ENCODE measurements around the gene CAMK2B. TPM values are rescaled to one million over a fixed set of nuclear protein-coding genes. Genes with fewer than 3 reads are reported as not detected.

The CAMK2B gene
- total RNA-seq, 1 donor from 2014 or later = 0.09 TPM

GRCh38 chr7:44266526-44266925 is 58.9 kb downstream of the CAMK2B start:
- Histone ChIP-seq H3K4me2 (no peak overlapping the region), H3K9me3 (ENCODE audit: low read depth) (no peaks in the 10 kb centered on the region), H3K9ac (no peak overlapping the region), H2AFZ (replicated peaks) (no peak overlapping the region), H4K20me1 (ENCODE audit: low read depth) (no peaks in the 10 kb centered on the region), H3K36me3 (no peaks in the 10 kb centered on the region), H3K27me3 (no peaks in the 10 kb centered on the region), H3K79me2 (ENCODE audit: low read depth) (no peaks in the 10 kb centered on the region), H3F3A (ENCODE audit: low read depth) (no peaks in the 10 kb centered on the region), H3K27ac (no peak overlapping the region), H3K4me3 (no peak overlapping the region), H3K4me1 (peaks cover 11% of the 10 kb centered on the region)
- DNase-seq (ENCODE audit: low spot score) = no peak
- H3K4me3 Mint-ChIP-seq = no peak overlapping the region
- H3K27me3 Mint-ChIP-seq (ENCODE audit: insufficient read depth, low read depth) = peaks cover 5% of the 10 kb centered on the region
- peaks cover 8% of the 10 kb centered on the region for H3K4me1 Mint-ChIP-seq
- H3K9me3 Mint-ChIP-seq = no peaks in the 10 kb centered on the region
- no peak for TF ChIP-seq EZH2 (IDR thresholded peaks at IDR 0.05)
- TF ChIP-seq, protein P1, sequence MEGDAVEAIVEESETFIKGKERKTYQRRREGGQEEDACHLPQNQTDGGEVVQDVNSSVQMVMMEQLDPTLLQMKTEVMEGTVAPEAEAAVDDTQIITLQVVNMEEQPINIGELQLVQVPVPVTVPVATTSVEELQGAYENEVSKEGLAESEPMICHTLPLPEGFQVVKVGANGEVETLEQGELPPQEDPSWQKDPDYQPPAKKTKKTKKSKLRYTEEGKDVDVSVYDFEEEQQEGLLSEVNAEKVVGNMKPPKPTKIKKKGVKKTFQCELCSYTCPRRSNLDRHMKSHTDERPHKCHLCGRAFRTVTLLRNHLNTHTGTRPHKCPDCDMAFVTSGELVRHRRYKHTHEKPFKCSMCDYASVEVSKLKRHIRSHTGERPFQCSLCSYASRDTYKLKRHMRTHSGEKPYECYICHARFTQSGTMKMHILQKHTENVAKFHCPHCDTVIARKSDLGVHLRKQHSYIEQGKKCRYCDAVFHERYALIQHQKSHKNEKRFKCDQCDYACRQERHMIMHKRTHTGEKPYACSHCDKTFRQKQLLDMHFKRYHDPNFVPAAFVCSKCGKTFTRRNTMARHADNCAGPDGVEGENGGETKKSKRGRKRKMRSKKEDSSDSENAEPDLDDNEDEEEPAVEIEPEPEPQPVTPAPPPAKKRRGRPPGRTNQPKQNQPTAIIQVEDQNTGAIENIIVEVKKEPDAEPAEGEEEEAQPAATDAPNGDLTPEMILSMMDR (IDR thresholded peaks at IDR 0.05) = no peak
- no peak for TF ChIP-seq EZH2phosphoT487 (IDR thresholded peaks at IDR 0.05)
- no peak overlapping the region for H3K27ac Mint-ChIP-seq
- no peaks in the 10 kb centered on the region for H3K36me3 Mint-ChIP-seq

DNA sequence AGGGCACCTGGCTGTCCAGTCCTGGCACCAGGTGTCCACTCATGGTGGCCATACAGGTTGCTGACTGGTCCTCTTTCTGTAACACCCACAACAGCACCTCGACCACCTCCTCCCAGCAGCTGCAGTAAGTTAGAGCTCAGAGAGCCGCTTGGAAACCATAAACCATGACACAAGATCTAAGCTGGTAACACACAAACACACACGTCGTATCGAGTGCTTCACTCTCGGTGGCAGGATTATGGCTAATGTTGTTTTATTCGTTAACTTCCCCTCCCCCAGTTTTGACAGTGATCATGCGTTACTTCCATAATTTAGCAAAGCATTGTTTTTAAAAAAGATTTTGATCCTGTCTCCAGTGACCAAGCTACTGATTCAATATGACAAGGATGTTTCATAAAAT is 59.7 kb downstream of the CAMK2B start:
- Histone ChIP-seq H3K9ac (no peak overlapping the region), H3K27me3 (no peaks in the 10 kb centered on the region), H3K79me2 (ENCODE audit: low read depth) (no peaks in the 10 kb centered on the region), H3F3A (ENCODE audit: low read depth) (no peaks in the 10 kb centered on the region), H4K20me1 (ENCODE audit: low read depth) (no peaks in the 10 kb centered on the region), H3K4me1 (peaks cover 11% of the 10 kb centered on the region), H2AFZ (replicated peaks) (no peak overlapping the region), H3K36me3 (no peaks in the 10 kb centered on the region), H3K9me3 (ENCODE audit: low read depth) (no peaks in the 10 kb centered on the region), H3K4me2 (no peak overlapping the region), H3K27ac (no peak overlapping the region), H3K4me3 (no peak overlapping the region)
- Mint-ChIP-seq H3K9me3 (no peaks in the 10 kb centered on the region), H3K27ac (no peak overlapping the region), H3K27me3 (ENCODE audit: insufficient read depth, low read depth) (peaks cover 3% of the 10 kb centered on the region), H3K4me1 (peaks cover 8% of the 10 kb centered on the region), H3K36me3 (no peaks in the 10 kb centered on the region), H3K4me3 (no peak overlapping the region)
- no peak for DNase-seq (ENCODE audit: low spot score)
- TF ChIP-seq EZH2phosphoT487 (IDR thresholded peaks at IDR 0.05) (no peak), EZH2 (IDR thresholded peaks at IDR 0.05) (no peak)

DNA sequence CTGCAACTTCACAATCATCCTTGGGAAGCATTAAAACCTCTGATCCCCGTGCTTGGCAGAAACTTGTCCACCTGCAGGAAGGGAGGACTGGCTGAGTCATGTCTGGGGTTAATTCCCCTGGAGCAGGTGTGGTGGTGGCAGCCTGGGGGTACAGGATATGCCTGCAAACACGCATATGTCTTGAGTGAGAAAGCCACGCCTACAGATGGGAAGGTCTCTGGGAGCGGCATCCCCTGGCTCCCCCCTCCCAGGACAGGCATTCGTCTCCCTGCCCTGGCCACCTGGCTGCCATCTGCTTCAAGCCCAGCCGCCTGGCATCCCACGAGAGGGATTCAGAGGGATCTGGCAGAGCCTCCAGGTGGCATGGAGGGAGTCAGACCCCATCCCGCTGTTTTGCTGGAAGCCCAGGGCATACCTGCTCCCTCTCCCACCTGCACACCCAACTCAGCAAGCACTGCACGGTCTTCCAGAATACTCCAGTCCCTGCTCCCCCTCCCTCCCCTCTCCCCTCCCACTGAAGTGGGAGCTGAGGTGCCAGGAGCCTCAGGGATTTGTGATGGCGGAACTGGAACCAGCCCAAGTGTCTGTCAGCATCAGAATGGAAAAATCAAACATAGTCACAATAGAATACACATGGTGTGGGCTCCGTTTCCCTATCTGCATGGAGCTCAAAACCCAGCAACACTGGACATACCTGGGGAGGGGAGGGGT is 61.0 kb downstream of the CAMK2B start:
- Mint-ChIP-seq H3K27ac (no peak overlapping the region), H3K27me3 (ENCODE audit: insufficient read depth, low read depth) (peaks cover 8% of the 10 kb centered on the region), H3K4me3 (no peak overlapping the region), H3K9me3 (no peaks in the 10 kb centered on the region), H3K36me3 (no peaks in the 10 kb centered on the region), H3K4me1 (peaks cover 13% of the 10 kb centered on the region)
- Histone ChIP-seq H3K27me3 (no peaks in the 10 kb centered on the region), H3K79me2 (ENCODE audit: low read depth) (no peaks in the 10 kb centered on the region), H3K4me1 (peaks cover 11% of the 10 kb centered on the region), H3K36me3 (no peaks in the 10 kb centered on the region), H3K27ac (no peak overlapping the region), H2AFZ (replicated peaks) (no peak overlapping the region), H4K20me1 (ENCODE audit: low read depth) (no peaks in the 10 kb centered on the region), H3F3A (ENCODE audit: low read depth) (no peaks in the 10 kb centered on the region), H3K4me2 (no peak overlapping the region), H3K9me3 (ENCODE audit: low read depth) (no peaks in the 10 kb centered on the region), H3K9ac (no peak overlapping the region), H3K4me3 (no peak overlapping the region)
- TF ChIP-seq, protein P1 (IDR thresholded peaks at IDR 0.05) = no peak
- TF ChIP-seq EZH2phosphoT487 (IDR thresholded peaks at IDR 0.05) (no peak), EZH2 (IDR thresholded peaks at IDR 0.05) (no peak)
- no peak for DNase-seq (ENCODE audit: low spot score)

DNA sequence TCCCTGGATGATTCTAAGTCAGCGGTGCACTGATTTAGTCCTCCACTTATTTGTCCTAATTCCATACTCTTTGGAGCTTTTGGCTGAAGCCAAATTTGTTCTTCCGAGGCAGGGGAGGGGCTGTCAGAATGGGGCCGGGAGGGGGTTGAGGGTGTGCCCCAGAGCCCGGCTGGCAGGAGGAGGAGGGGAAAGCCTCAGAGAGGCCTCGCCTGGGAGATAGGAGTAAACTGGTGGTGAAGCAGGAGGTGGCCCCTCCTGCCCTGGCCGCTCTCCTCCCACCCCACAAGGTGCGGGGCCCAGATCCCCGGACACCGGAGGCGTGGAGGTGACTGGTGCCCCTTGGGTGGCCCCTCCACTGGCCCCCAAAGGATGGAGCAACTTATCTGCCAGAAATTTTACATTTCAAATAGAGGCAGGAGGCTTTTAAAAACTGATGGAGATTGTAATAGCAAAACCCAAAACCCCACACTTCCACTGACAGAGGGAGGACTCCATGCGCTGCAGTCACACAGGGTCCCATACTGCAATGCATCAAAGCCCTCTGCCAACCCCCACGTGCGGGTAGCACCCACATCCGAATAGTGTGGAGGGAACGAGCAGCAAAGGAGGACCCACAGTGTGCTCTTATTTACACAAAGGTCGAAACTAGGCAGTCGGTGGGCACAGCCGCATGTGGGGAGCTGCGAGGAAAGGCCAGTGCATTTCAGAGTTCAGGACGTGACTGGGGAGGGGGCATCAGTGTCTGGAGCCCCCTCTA is 61.9 kb downstream of the CAMK2B start:
- Histone ChIP-seq H3K4me1 (peaks cover 11% of the 10 kb centered on the region), H3K27ac (no peak overlapping the region)
- DNase-seq (ENCODE audit: low spot score) = no peak

More for the DNA sequence above, 61.9 kb downstream of the CAMK2B start:
- no peaks in the 10 kb centered on the region for H4K20me1 ChIP-seq (ENCODE audit: low read depth)
- no peak overlapping the region for H3K4me3 ChIP-seq
- H2AFZ ChIP-seq (replicated peaks) = no peak overlapping the region
- H3K27ac Mint-ChIP-seq = no peak overlapping the region
- no peaks in the 10 kb centered on the region for H3K36me3 ChIP-seq
- H3K4me3 Mint-ChIP-seq = no peak overlapping the region
- peaks cover 8% of the 10 kb centered on the region for H3K27me3 Mint-ChIP-seq (ENCODE audit: insufficient read depth, low read depth)
- H3K4me1 Mint-ChIP-seq = peaks cover 15% of the 10 kb centered on the region
- H3K9me3 Mint-ChIP-seq = no peaks in the 10 kb centered on the region
- H3K9me3 ChIP-seq (ENCODE audit: low read depth) = no peaks in the 10 kb centered on the region
- H3K9ac ChIP-seq = no peak overlapping the region
- no peak for TF ChIP-seq EZH2phosphoT487 (IDR thresholded peaks at IDR 0.05)
- TF ChIP-seq EZH2 (IDR thresholded peaks at IDR 0.05) = no peak
- TF ChIP-seq, protein P1 (IDR thresholded peaks at IDR 0.05) = no peak
- no peaks in the 10 kb centered on the region for H3K27me3 ChIP-seq
- H3F3A ChIP-seq (ENCODE audit: low read depth) = no peaks in the 10 kb centered on the region
- no peaks in the 10 kb centered on the region for H3K79me2 ChIP-seq (ENCODE audit: low read depth)
- no peaks in the 10 kb centered on the region for H3K36me3 Mint-ChIP-seq
- no peak overlapping the region for H3K4me2 ChIP-seq
